Ovary (tissue), 9 donors: ENCODE data around the gene GH2. TPM values are rescaled to one million over a fixed set of nuclear protein-coding genes. Genes with fewer than 3 reads are reported as not detected.

ENCODE experiments used
- DNase-seq, 5 donors: peaks; one replicate each; pipeline ENCODE4 v3.0.0-alpha.2; 2019 to 2020
- H3K27ac ChIP-seq, 2 donors: fragments of 200-600 bp; one replicate each; pipeline versions ENCODE4 v1.5.1 to v1.8.0; 2019 to 2022
- H3K27me3 ChIP-seq: fragments of 200-600 bp; one replicate; pipeline ENCODE4 v1.8.0; 2022
- H3K36me3 ChIP-seq: fragments of 200-600 bp; sonication (generic); one replicate; pipeline ENCODE4 v1.5.1; 2019
- H3K4me1 ChIP-seq: one replicate; pipeline ENCODE4 v1.8.1; 2013; ENCODE audit warnings: mild to moderate bottlenecking, moderate library complexity; ENCODE audit not compliant: insufficient read depth
- H3K4me3 ChIP-seq: fragments of 200-600 bp; sonication (generic); one replicate; pipeline ENCODE4 v1.5.1; 2017
- H3K9me3 ChIP-seq, 2 donors: fragments of 200-600 bp in 1 of 2; sonication (generic) in 1 of 2; one replicate each; pipeline versions ENCODE4 v1.5.1 to v1.8.1; 2013 to 2019; ENCODE audit warnings: mild to moderate bottlenecking in 1 of 2, moderate library complexity in 1 of 2
- EP300 ChIP-seq: sonication (generic); formaldehyde crosslinking; IDR thresholded peaks from one replicate; pipeline ENCODE4 v1.6.1; 2017; ENCODE audit warnings: antibody characterized with exemption
- POLR2A ChIP-seq: fragments of 450-650 bp; IDR thresholded peaks from one replicate; pipeline ENCODE4 v1.6.1; 2017; ENCODE audit warnings: antibody characterized with exemption, mild to moderate bottlenecking, moderate library complexity
- WGBS, 3 donors: extraction: QIAGEN DNeasy Blood & Tissue Kit in 1 of 3; methylation state at CpG; one replicate each; pipeline versions ENCODE4 v1.1.5 to v1.1.7; 2013 to 2017; 5-methylcytosine and 5-hydroxymethylcytosine counted together
- intact Hi-C, 4 donors: fragments of 100-400 bp; cut with DNase I; formaldehyde crosslinking; loops; one replicate each; pipeline versions ENCODE4 v1.11.0 to v1.15.1; 2022 to 2023
- polyA plus RNA-seq, 2 donors: library from polyadenylated mRNA; stranded (reverse); fragments of 200-250 nt in 1 of 2; fragments of 350-450 nt in 1 of 2; fragmentation: Illumina TruSeq in 1 of 2; extraction: RNeasy Lipid Tissue Mini Kit (QIAGEN cat#74804) in 1 of 2; gene quantifications; one replicate each; pipeline ENCODE4 v1.2.3, GENCODE V29; 2013 to 2014
- total RNA-seq, 7 donors: library from RNA; depleted of rRNA in 2 of 7; stranded (reverse); fragments of >200 nt in 2 of 7; fragmentation: NEBNext Ultra II Directional in 3 of 7; extraction: Animal tissue kit (Norgen Biotek cat#: 25700) in 3 of 7; gene quantifications; one replicate each; pipeline versions ENCODE4 v1.1.0 to v1.2.4, GENCODE V29; 2016 to 2023
- TF ChIP-seq, protein P1 (sequence below), 3 donors: fragments of 450-650 bp in 2 of 3; fragments of 200-600 bp in 1 of 3; IDR thresholded peaks; one replicate each; pipeline versions ENCODE4 v1.5.1 to v1.8.0; 2016 to 2022; ENCODE audit warnings: antibody characterized with exemption in 3 of 3, mild to moderate bottlenecking in 1 of 3
- donor health status: DM: no; HTN: no; CAD: no; lungs with moderate emphysema.
- donor health status: DM: no; HTN: no; CAD: no.
- donor health status: Bipolar disorder and iron deficiency.
- donor health status: DM: yes; HTN: yes; CAD: no.
- donor health status: DM: no; HTN: no; CAD: no.
- donor health status: DM: yes; HTN: yes; CAD: no.

GH2 gene
- total and polyA plus RNA-seq, 9 donors, result not detected

DNA sequence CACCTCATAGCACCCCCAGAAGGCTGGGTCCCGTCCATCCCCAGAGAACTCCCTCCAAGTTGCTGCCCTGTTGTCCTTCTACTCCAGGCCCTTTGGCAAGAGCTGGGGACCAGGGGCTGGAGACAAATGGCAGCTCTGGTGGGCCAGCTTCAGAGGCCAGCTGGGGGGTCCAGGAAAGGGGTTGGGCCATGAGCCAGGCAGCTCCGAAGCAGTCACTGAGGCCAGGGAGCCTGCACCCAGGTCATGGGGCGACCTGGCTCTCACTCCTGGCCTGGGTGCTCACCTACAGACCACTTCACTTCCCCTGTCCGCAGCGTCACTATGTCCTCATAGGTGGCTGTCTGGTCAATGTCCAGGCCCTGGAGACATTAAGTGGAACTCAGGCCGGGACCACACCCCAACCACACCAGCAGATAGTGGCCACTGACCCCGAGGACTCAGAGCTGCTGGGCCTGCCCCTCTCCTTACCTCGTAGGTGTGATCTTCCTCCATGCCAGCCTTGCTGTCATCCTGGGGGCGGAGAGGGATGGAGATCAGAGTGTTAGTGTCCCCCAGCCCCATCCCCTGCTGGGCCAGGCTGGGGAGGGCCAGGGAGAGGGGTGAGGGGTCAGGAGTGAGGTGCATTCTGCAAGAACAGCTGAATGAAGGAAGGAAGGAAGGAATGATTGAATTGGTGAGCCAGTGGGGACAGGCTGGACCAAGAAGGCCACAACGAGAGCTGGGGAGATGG lies 47.4 kb upstream of the GH2 start:
- Histone ChIP-seq H3K9me3 (no peaks in the 10 kb centered on the region), H3K27me3 (no peaks in the 10 kb centered on the region), H3K36me3 (no peaks in the 10 kb centered on the region), H3K4me3 (no peak overlapping the region), H3K4me1 (no peaks in the 10 kb centered on the region), H3K27ac (no peak overlapping the region)
- WGBS, 3 donors, result 86 to 90% (median 87%) methylated on average over 8 to 10 of the region's 10 CpGs
- DNase-seq, result no peak
- intact Hi-C loops, result loop anchor here in 1 of 4 donors (10.0 kb wide), 1 partner anchor 96 kb away; the partner anchor contains the start of gene ICAM2
- TF ChIP-seq EP300 (no peak), POLR2A (no peak)
- TF ChIP-seq, protein P1, sequence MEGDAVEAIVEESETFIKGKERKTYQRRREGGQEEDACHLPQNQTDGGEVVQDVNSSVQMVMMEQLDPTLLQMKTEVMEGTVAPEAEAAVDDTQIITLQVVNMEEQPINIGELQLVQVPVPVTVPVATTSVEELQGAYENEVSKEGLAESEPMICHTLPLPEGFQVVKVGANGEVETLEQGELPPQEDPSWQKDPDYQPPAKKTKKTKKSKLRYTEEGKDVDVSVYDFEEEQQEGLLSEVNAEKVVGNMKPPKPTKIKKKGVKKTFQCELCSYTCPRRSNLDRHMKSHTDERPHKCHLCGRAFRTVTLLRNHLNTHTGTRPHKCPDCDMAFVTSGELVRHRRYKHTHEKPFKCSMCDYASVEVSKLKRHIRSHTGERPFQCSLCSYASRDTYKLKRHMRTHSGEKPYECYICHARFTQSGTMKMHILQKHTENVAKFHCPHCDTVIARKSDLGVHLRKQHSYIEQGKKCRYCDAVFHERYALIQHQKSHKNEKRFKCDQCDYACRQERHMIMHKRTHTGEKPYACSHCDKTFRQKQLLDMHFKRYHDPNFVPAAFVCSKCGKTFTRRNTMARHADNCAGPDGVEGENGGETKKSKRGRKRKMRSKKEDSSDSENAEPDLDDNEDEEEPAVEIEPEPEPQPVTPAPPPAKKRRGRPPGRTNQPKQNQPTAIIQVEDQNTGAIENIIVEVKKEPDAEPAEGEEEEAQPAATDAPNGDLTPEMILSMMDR (IDR thresholded peaks at IDR 0.05), result no peak

DNA sequence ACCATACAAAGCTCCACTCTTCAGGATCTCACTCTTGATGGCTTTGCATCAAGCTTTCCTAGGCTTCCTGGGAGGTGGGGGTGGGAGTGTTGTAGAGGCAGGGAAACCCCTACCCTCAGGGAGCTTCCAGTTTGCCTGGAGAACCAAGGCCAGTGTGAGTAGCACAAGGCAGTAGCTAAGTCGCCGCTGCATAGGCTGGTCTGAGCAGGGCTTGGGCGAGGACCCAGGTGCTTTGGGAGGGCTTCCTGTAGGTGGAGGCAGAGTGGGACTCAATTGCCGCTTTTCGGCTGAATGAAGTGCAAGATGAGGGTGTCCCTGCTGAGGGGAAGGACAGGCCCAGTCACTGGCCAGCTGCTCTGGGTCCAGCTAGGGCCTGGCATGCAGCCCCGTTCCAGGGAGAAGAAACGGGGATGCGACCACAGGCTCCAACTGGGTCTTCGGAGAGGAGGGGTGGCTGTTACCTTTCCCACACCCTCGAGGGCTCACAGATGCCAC lies 46.5 kb upstream of the GH2 start:
- Histone ChIP-seq H3K9me3 (no peaks in the 10 kb centered on the region), H3K4me1 (no peaks in the 10 kb centered on the region), H3K4me3 (no peak overlapping the region), H3K36me3 (no peaks in the 10 kb centered on the region), H3K27me3 (no peaks in the 10 kb centered on the region), H3K27ac (no peak overlapping the region)
- intact Hi-C loops, result loop anchor here in 1 of 4 donors (10.0 kb wide), 1 partner anchor 97 kb away; the partner anchor contains the start of gene ICAM2
- TF ChIP-seq, protein P1 (IDR thresholded peaks at IDR 0.05), result no peak
- no peak for TF ChIP-seq POLR2A
- no peak for TF ChIP-seq EP300
- no peak for DNase-seq
- 89 to 96% (median 90%) methylated on average over 10 of the region's 10 CpGs for WGBS, 3 donors

DNA sequence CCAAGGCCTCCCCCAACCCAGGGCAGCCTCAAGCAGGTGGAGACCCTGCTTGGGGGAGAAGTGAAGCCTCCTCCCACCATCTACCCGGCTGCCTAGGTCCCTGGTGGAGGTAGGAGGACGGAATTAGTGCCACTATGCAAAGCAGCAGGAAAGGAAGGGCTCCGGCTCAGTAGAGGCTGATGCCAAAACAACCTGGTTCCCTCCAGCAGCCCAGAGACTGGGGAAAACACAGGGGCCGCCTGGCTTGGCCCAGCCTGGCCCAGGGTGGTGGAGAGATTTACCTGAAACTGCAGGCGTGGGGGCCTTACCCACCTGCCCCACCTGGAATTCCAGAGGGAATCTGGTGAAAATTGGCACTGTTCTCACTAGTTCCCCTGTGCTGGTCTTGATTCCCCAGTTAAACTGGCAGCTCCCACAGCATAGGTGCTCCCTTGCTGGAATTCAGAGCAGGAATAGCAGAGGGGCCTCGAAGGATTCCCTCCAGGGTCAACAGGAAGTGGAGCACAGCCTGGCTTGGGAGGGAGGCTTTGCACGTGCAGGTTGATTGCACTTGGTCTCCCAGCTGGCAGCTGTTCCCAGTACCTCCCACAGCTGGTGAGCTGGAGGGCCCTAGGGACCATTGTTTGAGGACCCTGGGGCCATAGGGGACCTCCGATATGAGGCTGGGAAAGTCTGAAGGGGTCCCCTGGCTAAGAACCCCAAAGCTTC lies 45.9 kb upstream of the GH2 start:
- intact Hi-C loops, result loop anchor here in 1 of 4 donors (10.0 kb wide), 1 partner anchor 97 kb away; the partner anchor contains the start of gene ICAM2
- 65 to 70% (median 67%) methylated on average over 8 of the region's 8 CpGs for WGBS, 3 donors
- Histone ChIP-seq H3K9me3 (no peaks in the 10 kb centered on the region), H3K4me3 (no peak overlapping the region), H3K27ac (no peak overlapping the region), H3K27me3 (no peaks in the 10 kb centered on the region), H3K4me1 (no peaks in the 10 kb centered on the region), H3K36me3 (no peaks in the 10 kb centered on the region)
- DNase-seq, result no peak
- TF ChIP-seq, protein P1 (IDR thresholded peaks at IDR 0.05), result no peak
- TF ChIP-seq EP300 (no peak), POLR2A (no peak)

DNA sequence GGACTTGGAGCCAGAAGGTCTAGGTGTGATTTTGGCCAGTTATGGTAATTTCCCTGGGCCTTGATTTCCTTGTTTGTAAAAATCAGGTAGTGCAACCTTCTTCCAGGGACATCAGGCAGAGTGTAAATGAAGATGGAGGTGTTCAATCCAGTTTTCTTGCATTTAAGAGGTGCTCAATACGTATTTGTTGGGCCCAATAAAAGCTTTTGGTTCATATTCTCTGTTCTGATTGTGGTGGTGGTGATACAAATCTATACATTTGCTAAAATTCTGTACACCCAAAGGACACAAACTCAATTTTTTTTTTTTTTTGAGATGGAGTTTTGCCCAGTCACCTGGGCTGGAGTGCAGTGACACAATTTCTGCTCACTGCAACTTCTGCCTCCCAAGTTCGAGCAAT lies 44.4 kb upstream of the GH2 start:
- H3K4me1 ChIP-seq, result no peaks in the 10 kb centered on the region
- TF ChIP-seq EP300 (no peak), POLR2A (no peak)
- TF ChIP-seq, protein P1 (IDR thresholded peaks at IDR 0.05), result no peak
- no peak overlapping the region for H3K27ac ChIP-seq
- intact Hi-C loops, result loop anchor here in 1 of 4 donors (10.0 kb wide), 1 partner anchor 99 kb away; the partner anchor contains the start of gene ICAM2
- H3K9me3 ChIP-seq, result no peaks in the 10 kb centered on the region
- no peak overlapping the region for H3K4me3 ChIP-seq
- H3K27me3 ChIP-seq, result no peaks in the 10 kb centered on the region
- WGBS, 3 donors, result 96 to 100% (median 97%) methylated on average over 2 of the region's 2 CpGs
- DNase-seq, result no peak
- no peaks in the 10 kb centered on the region for H3K36me3 ChIP-seq
